ENCODE results near the gene ZNRF1.

ZNRF1 gene

GRCh38 chr16:75114946-75115825, 116.4 kb downstream of the ZNRF1 start:
- H3K4me3 ChIP-seq (ENCODE audit: low read depth, low read length), result peak overlapping the region; percentile 82
- no peak for TF ChIP-seq CTCF (IDR thresholded peaks at IDR 0.05; ENCODE audit: control insufficient read depth, extremely low read depth, insufficient read depth)
- DNase-seq (ENCODE audit: low read depth), result no peak

- TF ChIP-seq CTCF (IDR thresholded peaks at IDR 0.05; ENCODE audit: control insufficient read depth, extremely low read depth, insufficient read depth), result 0 out of 2 replicates have a peak, but pooled peaks have one; percentile 1
- peak; percentile 79 for DNase-seq (ENCODE audit: low read depth)
- peak within 1 kb of the TSS; percentile 82 for H3K4me3 ChIP-seq (ENCODE audit: low read depth, low read length)
These were observed 117.5 kb downstream of the ZNRF1 start, which contains the start of gene LDHD for GRCh38 chr16:75116081-75116910. Gene LDHD (minus strand): TSS chr16:75116780. CDS start chr16:75116720, 60 bp downstream.

GRCh38 chr16:75116911-75117245, 118.1 kb downstream of the ZNRF1 start:
- peak overlapping the region; percentile 82 for H3K4me3 ChIP-seq (ENCODE audit: low read depth, low read length)
- DNase-seq (ENCODE audit: low read depth), result no peak
- TF ChIP-seq CTCF (IDR thresholded peaks at IDR 0.05; ENCODE audit: control insufficient read depth, extremely low read depth, insufficient read depth), result no peak

- DNase-seq (ENCODE audit: low read depth), result no peak
- TF ChIP-seq CTCF (IDR thresholded peaks at IDR 0.05; ENCODE audit: control insufficient read depth, extremely low read depth, insufficient read depth), result no peak
- H3K4me3 ChIP-seq (ENCODE audit: low read depth, low read length), result no peak overlapping the region
These were observed 120.2 kb downstream of the ZNRF1 start for GRCh38 chr16:75118943-75119539.

- H3K4me3 ChIP-seq (ENCODE audit: low read depth, low read length), result no peak overlapping the region
- no peak for TF ChIP-seq CTCF (IDR thresholded peaks at IDR 0.05; ENCODE audit: control insufficient read depth, extremely low read depth, insufficient read depth)
- no peak for DNase-seq (ENCODE audit: low read depth)
These were observed 121.4 kb downstream of the ZNRF1 start for GRCh38 chr16:75120253-75120652.

- DNase-seq (ENCODE audit: low read depth), result no peak
- no peak for TF ChIP-seq CTCF (IDR thresholded peaks at IDR 0.05; ENCODE audit: control insufficient read depth, extremely low read depth, insufficient read depth)
- no peak overlapping the region for H3K4me3 ChIP-seq (ENCODE audit: low read depth, low read length)
These were observed 123.2 kb downstream of the ZNRF1 start for GRCh38 chr16:75121949-75122568.

All from LNCaP clone FGC (cell line).